CD4-positive, alpha-beta memory T cell (primary cell): ENCODE results near the gene MAGI2. TPM values are rescaled to one million over a fixed set of nuclear protein-coding genes. Genes with fewer than 3 reads are reported as not detected.
"Not testable (repeated sequence)": the region's sequence is repeated elsewhere in the genome, so short reads cannot be mapped to it uniquely, and the experiment has no call there.

Experiments
- CTCF ChIA-PET: fragments of 350-600 bp; sonication (Branson Sonifier 250); formaldehyde crosslinking; loops from one replicate; lab custom pipeline; 2021; ENCODE audit warnings: inconsistent platforms; ENCODE audit not compliant: partially characterized antibody; lab: Charles Lee
- POLR2A ChIA-PET: fragments of 350-600 bp; sonication (Branson Sonifier 250); formaldehyde crosslinking; loops from one replicate; lab custom pipeline; 2021; ENCODE audit not compliant: partially characterized antibody; lab: Charles Lee
- DNase-seq, 5 donors: peaks; one replicate each; pipeline versions ENCODE4 v3.0.0 to v3.0.0-alpha.2; 2020 to 2022; ENCODE audit warnings: mixed read lengths in 1 of 5
- H3K27ac ChIP-seq: one replicate; pipeline ENCODE4 v1.7.0; 2013; ENCODE audit warnings: low read depth, low read length
- H3K27me3 ChIP-seq: 2 replicates; pipeline ENCODE4 v1.7.0; 2013; ENCODE audit warnings: mild to moderate bottlenecking, low read length, moderate library complexity; ENCODE audit not compliant: insufficient read depth
- H3K36me3 ChIP-seq: 2 replicates; pipeline ENCODE4 v1.7.0; 2013; ENCODE audit warnings: mild to moderate bottlenecking, low read length, moderate library complexity; ENCODE audit not compliant: insufficient read depth
- H3K4me1 ChIP-seq: 2 replicates; pipeline ENCODE4 v1.7.0; 2013; ENCODE audit warnings: mild to moderate bottlenecking, low read length, moderate library complexity; ENCODE audit not compliant: insufficient read depth
- H3K4me3 ChIP-seq, 2 donors: one replicate each; pipeline ENCODE4 v1.7.0; 2013; ENCODE audit warnings: low read length in 2 of 2, mild to moderate bottlenecking in 1 of 2
- H3K9me3 ChIP-seq, 2 donors: one replicate each; pipeline ENCODE4 v1.7.0; 2013; ENCODE audit warnings: low read length in 2 of 2, control low read depth in 1 of 2; ENCODE audit not compliant: control insufficient read depth in 1 of 2
- H3K27ac Mint-ChIP-seq, 7 donors: one replicate each; pipeline ENCODE4 v1.8.0; 2020 to 2021; ENCODE audit warnings: mixed read lengths in 7 of 7, mild to moderate bottlenecking in 6 of 7, inconsistent platforms in 3 of 7, moderate library complexity in 3 of 7
- H3K27me3 Mint-ChIP-seq, 2 donors: one replicate each; pipeline ENCODE4 v1.8.0; 2020 to 2021; ENCODE audit warnings: mixed read lengths in 2 of 2
- H3K36me3 Mint-ChIP-seq, 2 donors: one replicate each; pipeline ENCODE4 v1.8.0; 2020 to 2021; ENCODE audit warnings: mixed read lengths in 2 of 2, inconsistent platforms in 1 of 2, mild to moderate bottlenecking in 1 of 2
- H3K4me1 Mint-ChIP-seq, 4 donors: one replicate each; pipeline ENCODE4 v1.8.0; 2020 to 2021; ENCODE audit warnings: mixed read lengths in 4 of 4, mild to moderate bottlenecking in 1 of 4
- H3K4me3 Mint-ChIP-seq, 8 donors: one replicate each; pipeline ENCODE4 v1.8.0; 2020 to 2021; ENCODE audit warnings: mixed read lengths in 8 of 8, mild to moderate bottlenecking in 7 of 8, moderate library complexity in 6 of 8, inconsistent platforms in 3 of 8
- H3K9me3 Mint-ChIP-seq, 8 donors: one replicate each; pipeline ENCODE4 v1.8.0; 2020 to 2021; ENCODE audit warnings: mixed read lengths in 8 of 8, mild to moderate bottlenecking in 5 of 8, inconsistent platforms in 3 of 8, moderate library complexity in 1 of 8
- intact Hi-C: fragments of 100-400 bp; cut with micrococcal nuclease; formaldehyde crosslinking; loops from one replicate; pipeline ENCODE4 v1.15.1; 2023
- polyA plus RNA-seq, 2 donors: library from polyadenylated mRNA; unstranded; fragments of 300-500 nt; fragmentation: Illumina TruSeq; gene quantifications; one replicate each; pipeline ENCODE4 v1.2.3, GENCODE V29; 2021
- total RNA-seq, 2 experiments: library from RNA; stranded (reverse); gene quantifications; one replicate each; pipeline ENCODE4 v1.2.3, GENCODE V29; 2021

MAGI2 gene
- total and polyA plus RNA-seq, 4 experiments from 2014 or later = 0.23 to 0.25 TPM; not detected in 2

- Histone ChIP-seq H3K27ac (no peak overlapping the region), H3K27me3 (no peaks in the 10 kb centered on the region), H3K4me1 (no peaks in the 10 kb centered on the region), H3K4me3 (no peak overlapping the region), H3K36me3 (no peaks in the 10 kb centered on the region), H3K9me3 (no peaks in the 10 kb centered on the region)
- Mint-ChIP-seq H3K36me3 (no peaks in the 10 kb centered on the region), H3K4me3 (no peak overlapping the region), H3K27ac (no peak overlapping the region), H3K4me1 (no peaks in the 10 kb centered on the region), H3K9me3 (peaks cover 0 to 14% (median 0%) of the 10 kb centered on the region in 8 donors), H3K27me3 (no peaks in the 10 kb centered on the region)
- POLR2A ChIA-PET = no interaction called here
- intact Hi-C loops = no loop called here
- CTCF ChIA-PET = no interaction called here
- no peak for DNase-seq
These were observed 444.7 kb downstream of the MAGI2 start for GRCh38 chr7:79008786-79009185.

GRCh38 chr7:78996013-78996412 is 457.5 kb downstream of the MAGI2 start:
- Histone ChIP-seq H3K9me3 (no peaks in the 10 kb centered on the region), H3K27me3 (no peaks in the 10 kb centered on the region), H3K4me1 (no peaks in the 10 kb centered on the region), H3K27ac (no peak overlapping the region), H3K36me3 (no peaks in the 10 kb centered on the region), H3K4me3 (no peak overlapping the region)
- CTCF ChIA-PET = no interaction called here
- no peak overlapping the region for H3K4me3 Mint-ChIP-seq
- intact Hi-C loops = no loop called here
- no peaks in the 10 kb centered on the region for H3K36me3 Mint-ChIP-seq
- no peak overlapping the region for H3K27ac Mint-ChIP-seq
- H3K4me1 Mint-ChIP-seq = no peaks in the 10 kb centered on the region
- peaks cover 0 to 2% (median under 1%) of the 10 kb centered on the region in 8 donors for H3K9me3 Mint-ChIP-seq
- DNase-seq = no peak
- H3K27me3 Mint-ChIP-seq = no peaks in the 10 kb centered on the region
- POLR2A ChIA-PET = no interaction called here

- H3K4me1 ChIP-seq = no peaks in the 10 kb centered on the region
- ChIA-PET CTCF (no interaction called here), POLR2A (no interaction called here)
- H3K27me3 Mint-ChIP-seq = no peaks in the 10 kb centered on the region
- H3K27ac ChIP-seq = no peak overlapping the region
- H3K36me3 ChIP-seq = no peaks in the 10 kb centered on the region
- peaks cover 0 to 3% of the 10 kb centered on the region in 2 donors for H3K9me3 ChIP-seq
- H3K36me3 Mint-ChIP-seq = no peaks in the 10 kb centered on the region
- no peak for DNase-seq
- no peaks in the 10 kb centered on the region for H3K4me1 Mint-ChIP-seq
- H3K27me3 ChIP-seq = no peaks in the 10 kb centered on the region
- intact Hi-C loops = no loop called here
- no peak overlapping the region for H3K27ac Mint-ChIP-seq
- no peak overlapping the region for H3K4me3 Mint-ChIP-seq
- H3K9me3 Mint-ChIP-seq = peaks cover 0 to 4% (median 2%) of the 10 kb centered on the region in 8 donors
- H3K4me3 ChIP-seq = no peak overlapping the region
These were observed 460.1 kb downstream of the MAGI2 start for GRCh38 chr7:78993341-78993740.

GRCh38 chr7:78985509-78985908 is 468.0 kb downstream of the MAGI2 start:
- Histone ChIP-seq H3K9me3 (peaks cover 0 to 3% of the 10 kb centered on the region in 2 donors), H3K36me3 (no peaks in the 10 kb centered on the region), H3K4me3 (no peak overlapping the region), H3K27me3 (no peaks in the 10 kb centered on the region), H3K4me1 (no peaks in the 10 kb centered on the region), H3K27ac (no peak overlapping the region)
- DNase-seq = no peak
- Mint-ChIP-seq H3K27ac (no peak overlapping the region), H3K4me1 (no peaks in the 10 kb centered on the region), H3K9me3 (peaks cover 0 to 8% (median 3%) of the 10 kb centered on the region in 8 donors), H3K36me3 (no peaks in the 10 kb centered on the region), H3K4me3 (no peak overlapping the region), H3K27me3 (no peaks in the 10 kb centered on the region)
- ChIA-PET CTCF (interaction anchor here (0.7 kb wide), 1 partner anchor 54 kb away, joined by 3 read pairs; no protein-coding TSS in a partner anchor), POLR2A (no interaction called here)
- intact Hi-C loops = no loop called here

GRCh38 chr7:78983483-78983882 is 470.0 kb downstream of the MAGI2 start:
- H3K4me1 ChIP-seq = no peaks in the 10 kb centered on the region
- Mint-ChIP-seq H3K4me1 (no peaks in the 10 kb centered on the region), H3K4me3 (no peak overlapping the region), H3K27me3 (no peaks in the 10 kb centered on the region), H3K27ac (no peak overlapping the region), H3K36me3 (no peaks in the 10 kb centered on the region), H3K9me3 (peaks cover 0 to 12% (median 3%) of the 10 kb centered on the region in 8 donors)
- no peaks in the 10 kb centered on the region for H3K36me3 ChIP-seq
- H3K9me3 ChIP-seq = peaks cover 0 to under 1% of the 10 kb centered on the region in 2 donors
- ChIA-PET POLR2A (no interaction called here), CTCF (no interaction called here)
- H3K4me3 ChIP-seq = no peak overlapping the region
- DNase-seq = no peak
- H3K27ac ChIP-seq = no peak overlapping the region
- no peaks in the 10 kb centered on the region for H3K27me3 ChIP-seq
- intact Hi-C loops = no loop called here

- Mint-ChIP-seq H3K4me1 (no peaks in the 10 kb centered on the region), H3K27me3 (no peaks in the 10 kb centered on the region), H3K27ac (no peak overlapping the region), H3K9me3 (peaks cover 0 to 9% (median 3%) of the 10 kb centered on the region in 8 donors), H3K36me3 (no peaks in the 10 kb centered on the region), H3K4me3 (no peak overlapping the region)
- intact Hi-C loops = no loop called here
- no peaks in the 10 kb centered on the region for H3K9me3 ChIP-seq
- H3K4me3 ChIP-seq = no peak overlapping the region
- H3K27me3 ChIP-seq = no peaks in the 10 kb centered on the region
- H3K36me3 ChIP-seq = no peaks in the 10 kb centered on the region
- no peaks in the 10 kb centered on the region for H3K4me1 ChIP-seq
- no peak for DNase-seq
- POLR2A ChIA-PET = no interaction called here
- CTCF ChIA-PET = no interaction called here
- no peak overlapping the region for H3K27ac ChIP-seq
These were observed 483.0 kb downstream of the MAGI2 start for GRCh38 chr7:78970440-78970916.

- CTCF ChIA-PET = no interaction called here
These were observed 484.5 kb downstream of the MAGI2 start for GRCh38 chr7:78968951-78969350.

GRCh38 chr7:78967561-78967960 is 485.9 kb downstream of the MAGI2 start:
- H3K27me3 ChIP-seq, H3K4me1 ChIP-seq, H3K27me3 Mint-ChIP-seq, CTCF ChIA-PET, H3K4me3 ChIP-seq, H3K36me3 ChIP-seq, H3K36me3 Mint-ChIP-seq, DNase-seq, H3K4me1 Mint-ChIP-seq, H3K27ac Mint-ChIP-seq, intact Hi-C loops, H3K4me3 Mint-ChIP-seq, POLR2A ChIA-PET, H3K9me3 Mint-ChIP-seq, H3K27ac ChIP-seq, H3K9me3 ChIP-seq: not testable (repeated sequence)

More at GRCh38 chr7:78968951-78969350, 484.5 kb downstream of the MAGI2 start:
- no peak overlapping the region for H3K27ac ChIP-seq
- no peak for DNase-seq
- Mint-ChIP-seq H3K27ac (peak overlapping the region in 1 of 7 donors; percentile 68), H3K4me3 (no peak overlapping the region), H3K27me3 (no peaks in the 10 kb centered on the region), H3K9me3 (peaks cover 0 to 8% (median 1%) of the 10 kb centered on the region in 8 donors), H3K36me3 (no peaks in the 10 kb centered on the region), H3K4me1 (no peaks in the 10 kb centered on the region)
- no peak overlapping the region for H3K4me3 ChIP-seq
- intact Hi-C loops = no loop called here
- no peaks in the 10 kb centered on the region for H3K27me3 ChIP-seq
- H3K4me1 ChIP-seq = no peaks in the 10 kb centered on the region
- no peaks in the 10 kb centered on the region for H3K36me3 ChIP-seq
- POLR2A ChIA-PET = no interaction called here
- H3K9me3 ChIP-seq = no peaks in the 10 kb centered on the region
